Measurements from ENCODE around the gene TCAIM. TPM values are rescaled to one million over a fixed set of nuclear protein-coding genes. Genes with fewer than 3 reads are reported as not detected.

TCAIM gene
- total and polyA plus RNA-seq, 9 of the 15 experiments (the other 6 are each of a cell fraction or from before 2014, with no cell fraction given) = 19.7 to 53.3 (median 36.9) TPM

- no peak for TF ChIP-seq ZNF263 (CRISPR knock-in tag; IDR thresholded peaks at IDR 0.05; ENCODE audit: borderline replicate concordance)
- TF ChIP-seq FOSL1 (tag; conservative IDR thresholded peaks at IDR 0.05) = peak; percentile 96
- no peak for TF ChIP-seq NFE2L1 (tag; IDR thresholded peaks at IDR 0.05; ENCODE audit: borderline replicate concordance, low read depth)
- TF ChIP-seq ZNF551 (CRISPR knock-in tag; IDR thresholded peaks at IDR 0.05) = no peak
- TF ChIP-seq ZNF668 (CRISPR knock-in tag; IDR thresholded peaks at IDR 0.05) = no peak
- TF ChIP-seq CCNT2 (IDR thresholded peaks at IDR 0.05; ENCODE audit: borderline replicate concordance, extremely low read depth, insufficient read length, low read depth, low read length) = peak; percentile 29
- no peak for TF ChIP-seq RBM17 (IDR thresholded peaks at IDR 0.05; ENCODE audit: borderline replicate concordance, low read depth, low read length)
- TF ChIP-seq GTF2A2 (tag; IDR thresholded peaks at IDR 0.05) = no peak
- TF ChIP-seq ATF1 (CRISPR knock-in tag; IDR thresholded peaks at IDR 0.05) = no peak
- TF ChIP-seq ATF1 (tag; IDR thresholded peaks at IDR 0.05) = no peak
- no peak for TF ChIP-seq ETV5 (CRISPR knock-in tag; IDR thresholded peaks at IDR 0.05; ENCODE audit: low read depth)
- no peak for TF ChIP-seq THRA (IDR thresholded peaks at IDR 0.05)
- no peak for TF ChIP-seq ZNF217 (CRISPR knock-in tag; IDR thresholded peaks at IDR 0.05)
- no peak for TF ChIP-seq FOXA3 (CRISPR knock-in tag; conservative IDR thresholded peaks at IDR 0.05 in 1 of 2, IDR thresholded peaks at IDR 0.05 in 1 of 2)
- peak in 1 of 2 experiments; percentile 45; a peak in 1 of 4 replicates for TF ChIP-seq SRF (CRISPR knock-in tag; IDR thresholded peaks at IDR 0.05)
- TF ChIP-seq ZBTB1 (CRISPR knock-in tag; IDR thresholded peaks at IDR 0.05; ENCODE audit: borderline replicate concordance, low read depth) = no peak
- TF ChIP-seq PRDM10 (IDR thresholded peaks at IDR 0.05; ENCODE audit: partially characterized antibody) = peak; percentile 28
- TF ChIP-seq ASH1L (IDR thresholded peaks at IDR 0.05; ENCODE audit: borderline replicate concordance, low read depth, partially characterized antibody) = no peak
- no peak for TF ChIP-seq MTA1 (IDR thresholded peaks at IDR 0.05; ENCODE audit: borderline replicate concordance)
- TF ChIP-seq SREBF1 (IDR thresholded peaks at IDR 0.05; ENCODE audit: borderline replicate concordance, low read depth, low read length) = no peak
- TF ChIP-seq EGR1 (conservative IDR thresholded peaks at IDR 0.05) = no peak
- no peak for TF ChIP-seq COPS2 (conservative IDR thresholded peaks at IDR 0.05)
- TF ChIP-seq ZNF197 (CRISPR knock-in tag; IDR thresholded peaks at IDR 0.05; ENCODE audit: low read depth) = no peak
- TF ChIP-seq TRIM28 (IDR thresholded peaks at IDR 0.05) = 0 out of 2 replicates have a peak, but pooled peaks have one; percentile 12
- TF ChIP-seq MAFK (IDR thresholded peaks at IDR 0.05; ENCODE audit: low read length) = no peak
Observed at GRCh38 chr3:44355362-44356033, 16.9 kb downstream of the TCAIM start (continued).

Measured in K562 (cell line).